Thymus (tissue), 11 donors: ENCODE measurements around the gene C2orf80. TPM values are rescaled to one million over a fixed set of nuclear protein-coding genes. Genes with fewer than 3 reads are reported as not detected.

Experiments
- DNase-seq, 9 donors: peaks; one replicate each; pipeline ENCODE4 v3.0.0-alpha.2; 2013; ENCODE audit warnings: low spot score in 9 of 9, low read depth in 6 of 9, missing footprints in 1 of 9
- H3K27ac ChIP-seq, 2 donors: one replicate each; pipeline ENCODE4 v1.5.1; 2013; ENCODE audit warnings: control low read depth in 1 of 2, low read depth in 1 of 2, low read length in 1 of 2, mild to moderate bottlenecking in 1 of 2, moderate library complexity in 1 of 2
- H3K27me3 ChIP-seq, 2 donors: one replicate each; pipeline ENCODE4 v1.5.1; 2013; ENCODE audit warnings: low read length in 1 of 2; ENCODE audit not compliant: control insufficient read depth in 2 of 2, insufficient read depth in 1 of 2
- H3K36me3 ChIP-seq, 2 donors: one replicate each; pipeline ENCODE4 v1.5.1; 2013; ENCODE audit warnings: low read length in 1 of 2, mild to moderate bottlenecking in 1 of 2, moderate library complexity in 1 of 2; ENCODE audit not compliant: control insufficient read depth in 2 of 2, insufficient read depth in 2 of 2
- H3K4me1 ChIP-seq, 2 donors: one replicate each; pipeline ENCODE4 v1.5.1; 2013; ENCODE audit warnings: low read length in 2 of 2; ENCODE audit not compliant: control insufficient read depth in 2 of 2, insufficient read depth in 2 of 2
- H3K4me3 ChIP-seq, 2 donors: one replicate each; pipeline ENCODE4 v1.5.1; 2013; ENCODE audit warnings: low read length in 2 of 2, control low read depth in 1 of 2, mild to moderate bottlenecking in 1 of 2
- H3K9me3 ChIP-seq, 2 donors: one replicate each; pipeline ENCODE4 v1.5.1; 2013; ENCODE audit warnings: low read length in 1 of 2, mild to moderate bottlenecking in 1 of 2; ENCODE audit not compliant: control insufficient read depth in 2 of 2, insufficient read depth in 1 of 2
- WGBS: extraction: QIAGEN DNeasy Blood & Tissue Kit; methylation state at CpG from one replicate; pipeline ENCODE4 v1.1.7; 2013; 5-methylcytosine and 5-hydroxymethylcytosine counted together
- polyA plus RNA-seq: library from polyadenylated mRNA; stranded (reverse); fragments of 200-250 nt; gene quantifications from one replicate; pipeline ENCODE4 v1.2.3, GENCODE V29; 2013
- total RNA-seq: library from RNA; stranded (reverse); fragments of 120-200 nt; gene quantifications from one replicate; pipeline ENCODE4 v1.2.4, GENCODE V29; 2013
- donor health status: healthy.

C2orf80 gene
- total and polyA plus RNA-seq, 2 donors = 0.07 TPM; not detected in 1

- H3K9me3 ChIP-seq = no peaks in the 10 kb centered on the region
- H3K27me3 ChIP-seq = no peaks in the 10 kb centered on the region
- peak in 1 of 9 donors; percentile 12 for DNase-seq
- H3K4me1 ChIP-seq = peaks cover 0 to 26% of the 10 kb centered on the region in 2 donors
- H3K36me3 ChIP-seq = no peaks in the 10 kb centered on the region
- peak overlapping the region in 1 of 2 donors; percentile 83 for H3K27ac ChIP-seq
- no peak overlapping the region for H3K4me3 ChIP-seq
- 86% methylated on average over 9 of the region's 9 CpGs for WGBS
Measured at GRCh38 chr2:208210688-208211451, 21.0 kb upstream of the C2orf80 start.

- Histone ChIP-seq H3K9me3 (no peaks in the 10 kb centered on the region), H3K4me1 (peaks cover 2 to 38% of the 10 kb centered on the region in 2 donors), H3K36me3 (no peaks in the 10 kb centered on the region), H3K27me3 (no peaks in the 10 kb centered on the region), H3K27ac (no peak overlapping the region), H3K4me3 (no peak overlapping the region)
- no peak for DNase-seq
- WGBS = 98% methylated on average over 9 of the region's 9 CpGs
Measured at GRCh38 chr2:208208335-208209085, 18.7 kb upstream of the C2orf80 start.

- no peaks in the 10 kb centered on the region for H3K9me3 ChIP-seq
- H3K27ac ChIP-seq = no peak overlapping the region
- no peaks in the 10 kb centered on the region for H3K36me3 ChIP-seq
- peaks cover 2 to 39% of the 10 kb centered on the region in 2 donors for H3K4me1 ChIP-seq
- H3K4me3 ChIP-seq = no peak overlapping the region
- WGBS = 94% methylated on average over 3 of the region's 3 CpGs
- DNase-seq = no peak
- no peaks in the 10 kb centered on the region for H3K27me3 ChIP-seq
Measured at GRCh38 chr2:208207769-208208168, 17.9 kb upstream of the C2orf80 start.

GRCh38 chr2:208204166-208204565 is 14.3 kb upstream of the C2orf80 start:
- Histone ChIP-seq H3K4me3 (no peak overlapping the region), H3K4me1 (peaks cover 2 to 32% of the 10 kb centered on the region in 2 donors), H3K9me3 (no peaks in the 10 kb centered on the region), H3K36me3 (no peaks in the 10 kb centered on the region), H3K27me3 (no peaks in the 10 kb centered on the region), H3K27ac (peak overlapping the region in 1 of 2 donors; percentile 94)
- DNase-seq = peak in 5 of 9 donors; percentile 3 to 31 (median 11)
- 27% methylated on average over 5 of the region's 5 CpGs for WGBS

- no peak for DNase-seq
- no peaks in the 10 kb centered on the region for H3K9me3 ChIP-seq
- H3K27me3 ChIP-seq = no peaks in the 10 kb centered on the region
- H3K27ac ChIP-seq = no peak overlapping the region
- WGBS = 94% methylated on average over 3 of the region's 3 CpGs
- no peaks in the 10 kb centered on the region for H3K36me3 ChIP-seq
- H3K4me3 ChIP-seq = no peak overlapping the region
- H3K4me1 ChIP-seq = no peaks in the 10 kb centered on the region
Measured at GRCh38 chr2:208195531-208195930, 5.7 kb upstream of the C2orf80 start.

- no peaks in the 10 kb centered on the region for H3K36me3 ChIP-seq
- H3K27me3 ChIP-seq = no peaks in the 10 kb centered on the region
- 96% methylated on average over 8 of the region's 8 CpGs for WGBS
- no peaks in the 10 kb centered on the region for H3K4me1 ChIP-seq
- no peak overlapping the region for H3K4me3 ChIP-seq
- H3K9me3 ChIP-seq = no peaks in the 10 kb centered on the region
- H3K27ac ChIP-seq = no peak overlapping the region
- DNase-seq = no peak
Measured at GRCh38 chr2:208192611-208193236, 2.9 kb upstream of the C2orf80 start.

GRCh38 chr2:208189069-208189809 is 591 bp downstream of the C2orf80 start:
- H3K27ac ChIP-seq = no peak overlapping the region
- 96% methylated on average over 5 of the region's 5 CpGs for WGBS
- no peaks in the 10 kb centered on the region for H3K36me3 ChIP-seq
- DNase-seq = no peak
- H3K27me3 ChIP-seq = no peaks in the 10 kb centered on the region
- H3K4me1 ChIP-seq = no peaks in the 10 kb centered on the region
- H3K9me3 ChIP-seq = no peaks in the 10 kb centered on the region
- H3K4me3 ChIP-seq = no peak overlapping the region

- Histone ChIP-seq H3K4me1 (no peaks in the 10 kb centered on the region), H3K36me3 (no peaks in the 10 kb centered on the region), H3K27ac (no peak overlapping the region), H3K9me3 (no peaks in the 10 kb centered on the region), H3K4me3 (no peak overlapping the region), H3K27me3 (peaks cover 0 to 3% of the 10 kb centered on the region in 2 donors)
- DNase-seq = no peak
- 79% methylated on average over 2 of the region's 2 CpGs for WGBS
Measured at GRCh38 chr2:208186893-208187292, 2.9 kb downstream of the C2orf80 start.
